Thoracic aorta (tissue), 2 donors: ENCODE data around the gene HERC6. TPM values are rescaled to one million over a fixed set of nuclear protein-coding genes. Genes with fewer than 3 reads are reported as not detected.

Source experiments
- ATAC-seq: fragments of 150-250 bp; one replicate; pipeline ENCODE4 v1.8.0; 2017; ENCODE audit warnings: low read depth; ENCODE audit not compliant: insufficient number of reproducible peaks, low FRiP score
- DNase-seq: peaks from one replicate; pipeline ENCODE4 v3.0.0-alpha.2; 2020; ENCODE audit warnings: low spot score
- H3K27ac ChIP-seq, 2 donors: fragments of 200-600 bp; sonication (generic); 1 replicate in 1 of 2; 2 replicates in 1 of 2; pipeline ENCODE4 v1.5.1; 2016; ENCODE audit warnings: mild to moderate bottlenecking in 2 of 2, moderate library complexity in 2 of 2
- H3K27me3 ChIP-seq: fragments of 200-600 bp; sonication (generic); replicated peaks from 2 replicates; pipeline ENCODE4 v1.6.0; 2016; ENCODE audit warnings: mild to moderate bottlenecking; ENCODE audit not compliant: insufficient read depth
- H3K36me3 ChIP-seq: fragments of 200-600 bp; sonication (generic); one replicate; pipeline ENCODE4 v1.5.1; 2016
- H3K4me1 ChIP-seq, 2 donors: fragments of 200-600 bp; sonication (generic); 1 replicate in 1 of 2; 2 replicates in 1 of 2; pipeline versions ENCODE4 v1.5.1 to v1.6.0; 2016; ENCODE audit warnings: low read depth in 2 of 2, mild to moderate bottlenecking in 1 of 2; ENCODE audit not compliant: control insufficient read depth in 1 of 2
- H3K4me3 ChIP-seq: fragments of 200-600 bp; sonication (generic); 2 replicates; pipeline ENCODE4 v1.5.1; 2016; ENCODE audit warnings: mild to moderate bottlenecking
- H3K9me3 ChIP-seq: fragments of 200-600 bp; sonication (generic); 2 replicates; pipeline ENCODE4 v1.5.1; 2016
- CTCF ChIP-seq: fragments of 200-600 bp; sonication (generic); IDR thresholded peaks from one replicate; pipeline ENCODE4 v1.5.1; 2019; ENCODE audit warnings: antibody characterized with exemption
- total RNA-seq, 2 donors: library from RNA; depleted of rRNA; stranded (reverse); fragments of >200 nt; gene quantifications; one replicate each; pipeline versions ENCODE4 v1.1.0 to v1.2.3, GENCODE V29; 2016

Gene HERC6
- total RNA-seq, 2 donors from 2014 or later = 7.8 to 12.9 TPM

DNA sequence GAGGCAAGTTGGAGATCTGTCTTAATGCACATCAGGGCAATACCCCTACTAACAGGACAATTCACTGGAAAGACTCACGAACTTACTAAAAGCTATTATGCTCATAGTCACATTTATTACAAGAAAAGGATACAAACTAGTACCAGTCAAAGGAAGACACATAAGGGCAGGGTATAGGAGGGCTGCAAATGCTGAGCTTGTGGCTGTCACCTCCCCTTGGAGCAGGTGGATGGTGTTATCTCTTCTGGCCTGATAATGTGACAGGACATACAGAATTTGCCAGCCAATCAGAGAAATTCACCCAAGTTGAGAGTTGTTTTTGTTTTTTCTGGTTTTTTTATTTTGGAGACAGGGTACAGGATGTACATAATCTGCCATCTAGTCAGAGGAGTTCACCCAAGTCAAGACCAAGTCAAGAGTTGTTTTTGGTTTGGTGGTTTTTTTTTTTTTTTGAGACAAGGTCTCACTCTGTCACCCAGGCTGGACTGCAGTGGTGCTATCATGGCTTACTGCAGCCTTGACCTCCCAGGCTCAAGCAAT lies 87.1 kb downstream of the HERC6 start:
- TF ChIP-seq CTCF = no peak
- peaks cover 23% of the 10 kb centered on the region for H3K36me3 ChIP-seq
- ATAC-seq = no peak
- no peaks in the 10 kb centered on the region for H3K27me3 ChIP-seq
- H3K4me1 ChIP-seq = no peaks in the 10 kb centered on the region
- DNase-seq = no peak
- H3K9me3 ChIP-seq = no peaks in the 10 kb centered on the region
- no peak overlapping the region for H3K4me3 ChIP-seq
- H3K27ac ChIP-seq = no peak overlapping the region

DNA sequence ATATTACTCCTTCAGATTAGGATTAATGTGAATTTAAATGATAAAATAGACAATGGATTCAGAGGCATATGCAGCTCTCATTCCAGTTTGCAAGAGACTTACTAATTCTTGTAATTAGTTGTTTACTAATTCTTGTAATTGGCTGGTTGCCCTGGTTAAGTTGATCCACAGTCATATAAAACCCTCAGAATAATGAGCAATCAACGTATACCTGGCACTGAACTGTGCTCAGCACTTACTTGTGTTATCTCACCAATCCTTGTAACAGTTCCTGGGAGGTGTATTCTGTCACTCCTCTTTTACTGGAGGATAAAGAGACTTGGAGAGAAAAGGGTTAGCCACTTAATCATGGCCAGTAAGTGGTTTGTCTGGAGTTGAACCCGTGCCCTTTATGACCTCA lies 88.7 kb downstream of the HERC6 start:
- Histone ChIP-seq H3K9me3 (no peaks in the 10 kb centered on the region), H3K36me3 (peaks cover 23% of the 10 kb centered on the region), H3K4me3 (no peak overlapping the region), H3K27me3 (no peaks in the 10 kb centered on the region), H3K27ac (no peak overlapping the region), H3K4me1 (no peaks in the 10 kb centered on the region)
- ATAC-seq (no peak), DNase-seq (no peak)
- no peak for TF ChIP-seq CTCF

DNA sequence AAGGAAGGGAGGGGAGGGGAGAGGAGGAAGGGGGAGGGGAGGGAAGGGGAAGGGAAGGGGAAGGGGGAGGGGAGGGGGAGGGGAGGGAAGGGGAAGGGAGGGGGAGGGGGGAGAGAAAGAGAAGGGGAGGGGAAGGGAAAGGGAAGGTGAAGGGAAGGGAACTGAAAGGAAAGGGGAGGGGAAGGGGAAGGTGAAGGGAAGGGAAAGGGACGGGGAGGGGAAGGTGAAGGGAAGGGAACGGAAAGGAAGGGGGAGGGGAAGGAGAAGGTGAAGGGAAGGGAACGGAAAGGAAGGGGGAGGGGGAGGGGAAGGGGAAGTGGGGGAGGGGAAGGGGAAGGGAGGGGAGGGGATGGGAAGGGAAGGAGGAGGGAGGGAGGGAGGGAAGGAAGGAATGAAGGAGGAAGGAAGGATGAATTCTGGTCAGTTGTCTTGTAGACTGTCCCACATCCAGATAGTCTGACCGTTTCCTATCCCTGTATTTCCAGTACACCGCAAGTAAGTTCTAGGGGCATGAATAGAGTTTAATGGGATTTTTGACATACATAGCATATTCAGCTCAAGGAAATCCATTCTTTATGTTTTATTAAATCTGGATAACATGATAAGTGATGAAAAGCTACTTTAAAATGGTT lies 98.7 kb downstream of the HERC6 start:
- no peak for DNase-seq
- Histone ChIP-seq H3K36me3 (peaks cover 2% of the 10 kb centered on the region), H3K9me3 (no peaks in the 10 kb centered on the region), H3K4me1 (peaks cover 0 to 6% of the 10 kb centered on the region in 2 donors), H3K27me3 (no peaks in the 10 kb centered on the region), H3K4me3 (no peak overlapping the region), H3K27ac (no peak overlapping the region)
- TF ChIP-seq CTCF = no peak
- no peak for ATAC-seq

- no peaks in the 10 kb centered on the region for H3K9me3 ChIP-seq
- no peak overlapping the region for H3K4me3 ChIP-seq
- H3K4me1 ChIP-seq = peaks cover 0 to 2% of the 10 kb centered on the region in 2 donors
- ATAC-seq (no peak), DNase-seq (no peak)
- no peak for TF ChIP-seq CTCF
- no peak overlapping the region for H3K27ac ChIP-seq
- H3K27me3 ChIP-seq = no peaks in the 10 kb centered on the region
- peaks cover 2% of the 10 kb centered on the region for H3K36me3 ChIP-seq
These were observed 99.6 kb downstream of the HERC6 start for GRCh38 chr4:88478247-88478646.

GRCh38 chr4:88481537-88481936 lies 102.9 kb downstream of the HERC6 start:
- no peaks in the 10 kb centered on the region for H3K9me3 ChIP-seq
- DNase-seq = no peak
- H3K4me3 ChIP-seq = no peak overlapping the region
- no peaks in the 10 kb centered on the region for H3K36me3 ChIP-seq
- no peaks in the 10 kb centered on the region for H3K4me1 ChIP-seq
- no peaks in the 10 kb centered on the region for H3K27me3 ChIP-seq
- no peak for ATAC-seq
- no peak overlapping the region for H3K27ac ChIP-seq
- TF ChIP-seq CTCF = no peak
